Stimulated activated memory B cell treated with anti-CD40 and anti-IgM and Interleukin-4, amounts not matched to agents 10 μg/mL and 1 μg/mL and 100 μg/mL, for 72 hours (primary cell): ENCODE results near the gene PTPRH.

Source experiments
- ATAC-seq: fragments of 150-1000 bp; cut with Tn5 transposase; 2 replicates; pipeline ENCODE4 v1.10.0; 2021
- H3K27ac Mint-ChIP-seq: one replicate; pipeline ENCODE4 v1.8.0; 2022; ENCODE audit warnings: mild to moderate bottlenecking, mixed read lengths
- H3K27me3 Mint-ChIP-seq: one replicate; pipeline ENCODE4 v1.8.0; 2022; ENCODE audit warnings: mixed read lengths
- H3K36me3 Mint-ChIP-seq: one replicate; pipeline ENCODE4 v1.8.0; 2022; ENCODE audit warnings: mixed read lengths
- H3K4me1 Mint-ChIP-seq: one replicate; pipeline ENCODE4 v1.8.0; 2022; ENCODE audit warnings: mixed read lengths
- H3K4me3 Mint-ChIP-seq: one replicate; pipeline ENCODE4 v1.8.0; 2022; ENCODE audit warnings: mild to moderate bottlenecking, moderate library complexity, mixed read lengths
- H3K9me3 Mint-ChIP-seq: one replicate; pipeline ENCODE4 v1.8.0; 2022; ENCODE audit warnings: mixed read lengths

Gene PTPRH

DNA sequence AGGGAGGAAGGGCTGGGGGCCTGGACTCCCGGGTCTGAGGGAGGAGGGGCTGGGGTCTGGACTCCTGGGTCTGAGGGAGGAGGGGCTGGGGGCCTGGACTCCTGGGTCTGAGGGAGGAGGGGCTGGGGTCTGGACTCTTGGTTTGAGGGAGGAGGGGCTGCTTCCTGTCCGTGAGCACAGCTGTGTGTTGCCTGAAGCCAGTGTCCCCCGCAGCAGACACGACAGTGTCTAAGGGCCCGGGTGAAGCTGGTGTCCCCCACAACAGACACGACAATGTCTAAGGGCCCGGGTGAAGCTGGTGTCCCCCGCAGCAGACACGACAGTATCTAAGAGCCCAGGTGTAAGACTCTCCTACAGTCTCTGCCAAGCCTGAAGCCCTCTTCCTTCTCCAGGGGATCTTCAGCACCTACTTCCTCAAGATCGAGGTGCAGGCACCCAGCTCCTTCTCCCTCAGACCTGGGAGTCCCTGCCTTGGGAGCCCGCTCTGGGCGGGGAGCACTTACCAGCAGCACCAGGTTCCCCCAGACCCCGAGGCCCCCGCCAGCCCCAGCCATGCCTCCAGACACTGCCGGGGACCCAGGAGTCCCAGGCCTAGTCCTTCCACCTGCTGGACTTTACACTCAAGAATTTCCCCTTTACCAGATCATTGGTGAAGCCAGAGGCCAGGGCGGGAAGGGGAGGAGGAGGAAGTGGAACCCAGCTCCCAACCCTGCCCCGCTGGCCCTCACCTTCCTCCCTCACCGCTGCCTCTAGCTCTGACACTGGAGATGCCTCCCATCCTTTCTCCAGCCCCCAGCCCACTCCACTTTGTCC lies at the start of gene PTPRH:
PTPRH (minus strand) TSS at position 622 of the 813 bp plus-strand sequence; CDS start at position 554, 68 bp downstream.
- H3K27ac Mint-ChIP-seq = no peak within 1 kb of the TSS
- H3K4me1 Mint-ChIP-seq = peaks cover 16% of the 10 kb centered on the region
- H3K36me3 Mint-ChIP-seq = peaks cover 6% of the 10 kb centered on the region
- no peak within 1 kb of the TSS for H3K4me3 Mint-ChIP-seq
- H3K27me3 Mint-ChIP-seq = peaks cover 72% of the 10 kb centered on the region
- H3K9me3 Mint-ChIP-seq = peaks cover 9% of the 10 kb centered on the region
- peak; percentile 31 for ATAC-seq

DNA sequence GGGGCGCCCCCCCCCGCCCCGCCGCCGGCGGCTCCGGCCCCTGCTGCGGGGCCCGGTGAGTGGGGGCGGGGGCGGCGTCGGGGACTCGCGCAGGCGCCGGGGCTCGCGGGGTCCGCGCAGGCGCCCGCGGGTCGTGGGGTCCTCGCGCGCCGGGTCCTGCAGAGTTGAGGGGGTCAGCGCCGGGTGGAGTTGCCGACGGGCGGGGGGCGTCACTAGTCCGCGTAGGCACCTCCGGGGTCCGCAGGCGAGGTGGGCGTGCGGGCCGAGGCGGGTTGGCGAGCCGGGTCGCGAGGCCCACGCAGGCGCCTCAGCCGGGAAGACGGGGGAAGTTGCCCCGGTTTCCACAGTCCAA lies 49.2 kb upstream of the PTPRH start:
- Mint-ChIP-seq H3K4me1 (peaks cover 52% of the 10 kb centered on the region), H3K36me3 (peaks cover 15% of the 10 kb centered on the region), H3K9me3 (peaks cover 3% of the 10 kb centered on the region), H3K27me3 (no peaks in the 10 kb centered on the region), H3K4me3 (peak overlapping the region; percentile 97), H3K27ac (peak overlapping the region; percentile 97)
- ATAC-seq = peak; percentile 32

DNA sequence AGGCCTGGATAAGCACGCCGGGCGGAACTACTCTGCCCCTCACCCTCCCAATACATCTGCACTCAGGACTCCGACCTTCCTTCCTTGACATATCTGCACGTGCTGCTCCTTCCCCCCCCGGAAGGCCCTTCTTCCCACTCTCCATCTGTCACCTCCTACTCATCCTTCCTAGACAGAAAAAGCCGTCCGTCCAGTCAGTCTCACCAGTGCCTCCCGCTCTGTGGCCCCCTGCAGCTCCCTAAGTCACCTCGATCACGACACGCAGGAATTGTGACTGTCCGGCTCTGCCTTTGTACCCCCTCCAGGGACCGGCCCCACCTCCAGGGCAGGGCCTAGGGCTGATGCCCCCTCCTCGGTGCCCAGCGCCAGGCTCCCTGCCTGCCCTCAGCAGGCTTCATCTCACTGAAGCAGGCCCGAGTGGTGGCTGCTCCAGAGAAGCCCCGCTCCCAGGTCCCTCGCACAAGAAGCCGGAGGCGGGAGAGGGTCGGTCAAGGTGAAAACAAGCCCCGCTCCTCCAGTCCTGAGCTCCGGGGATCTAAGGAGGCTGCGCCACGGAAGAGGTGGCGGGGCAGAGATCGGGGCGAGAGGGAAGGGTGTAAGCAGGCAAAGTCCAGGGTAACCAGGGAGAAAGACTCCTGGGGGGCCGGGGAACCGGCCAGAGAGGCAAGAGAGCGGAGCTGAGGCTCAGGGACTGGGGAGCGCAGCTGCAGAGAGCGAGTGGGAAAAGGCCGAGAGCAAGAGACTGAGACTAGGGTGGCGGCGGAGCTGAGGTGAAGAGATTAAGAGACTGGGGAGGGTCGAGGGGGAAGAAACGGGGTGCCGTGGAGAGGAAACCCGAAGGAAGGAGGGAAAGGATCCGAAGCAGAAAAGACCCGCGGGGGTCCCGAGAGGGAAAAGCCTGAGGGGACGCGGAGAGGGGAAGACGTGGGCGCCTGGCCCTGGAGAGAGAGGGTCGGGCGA lies 48.4 kb upstream of the PTPRH start:
- peaks cover 3% of the 10 kb centered on the region for H3K9me3 Mint-ChIP-seq
- no peaks in the 10 kb centered on the region for H3K27me3 Mint-ChIP-seq
- ATAC-seq = no peak
- H3K4me3 Mint-ChIP-seq = peak overlapping the region; percentile 99
- peaks cover 59% of the 10 kb centered on the region for H3K4me1 Mint-ChIP-seq
- peak overlapping the region; percentile 97 for H3K27ac Mint-ChIP-seq
- peaks cover 15% of the 10 kb centered on the region for H3K36me3 Mint-ChIP-seq

- no peaks in the 10 kb centered on the region for H3K27me3 Mint-ChIP-seq
- peaks cover 11% of the 10 kb centered on the region for H3K36me3 Mint-ChIP-seq
- peak overlapping the region; percentile 97 for H3K27ac Mint-ChIP-seq
- no peak for ATAC-seq
- no peaks in the 10 kb centered on the region for H3K9me3 Mint-ChIP-seq
- peaks cover 68% of the 10 kb centered on the region for H3K4me1 Mint-ChIP-seq
- peak overlapping the region; percentile 99 for H3K4me3 Mint-ChIP-seq
Observed at GRCh38 chr19:55256562-55257460, 47.5 kb upstream of the PTPRH start.

DNA sequence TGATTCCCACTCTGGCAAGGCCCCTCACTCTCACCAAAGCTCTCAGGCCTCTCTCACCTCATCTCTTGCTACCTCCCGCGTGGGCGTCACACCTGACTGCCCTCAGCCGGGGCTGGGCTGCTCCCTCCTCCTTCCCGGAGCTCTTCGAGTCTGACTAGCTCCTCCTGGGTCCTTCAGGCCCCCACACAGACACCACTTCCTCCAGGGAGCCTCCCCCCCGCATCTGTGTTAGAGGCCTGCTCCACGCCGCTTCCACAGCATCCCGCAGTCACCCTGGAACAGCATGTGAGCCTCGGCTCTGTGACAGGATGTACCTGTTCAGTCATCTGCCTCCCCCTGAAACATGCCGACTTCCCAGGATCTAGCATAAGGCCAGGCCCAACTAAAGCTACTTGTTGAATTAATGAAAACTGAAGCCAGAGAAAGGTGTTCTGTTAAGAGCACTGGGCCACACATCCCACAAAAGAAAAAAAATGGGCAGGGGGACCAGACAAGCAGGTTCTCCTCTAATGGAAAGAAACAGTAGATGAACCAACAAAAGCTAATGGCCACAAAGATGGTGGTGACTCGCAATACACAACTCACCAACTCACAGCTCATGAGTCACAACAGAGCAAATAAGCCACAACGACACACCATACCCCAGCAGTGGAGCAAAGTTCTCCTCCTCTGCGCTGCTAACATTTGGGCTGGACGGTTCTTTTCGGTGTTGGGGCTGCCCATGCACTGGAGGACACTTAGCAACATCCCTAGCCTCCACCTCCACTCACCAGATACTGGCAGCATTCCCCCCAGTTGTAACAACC lies 46.5 kb upstream of the PTPRH start:
- Mint-ChIP-seq H3K36me3 (peaks cover 18% of the 10 kb centered on the region), H3K4me1 (peaks cover 78% of the 10 kb centered on the region), H3K27ac (peak overlapping the region; percentile 97), H3K4me3 (peak overlapping the region; percentile 99), H3K9me3 (no peaks in the 10 kb centered on the region), H3K27me3 (no peaks in the 10 kb centered on the region)
- ATAC-seq = no peak

DNA sequence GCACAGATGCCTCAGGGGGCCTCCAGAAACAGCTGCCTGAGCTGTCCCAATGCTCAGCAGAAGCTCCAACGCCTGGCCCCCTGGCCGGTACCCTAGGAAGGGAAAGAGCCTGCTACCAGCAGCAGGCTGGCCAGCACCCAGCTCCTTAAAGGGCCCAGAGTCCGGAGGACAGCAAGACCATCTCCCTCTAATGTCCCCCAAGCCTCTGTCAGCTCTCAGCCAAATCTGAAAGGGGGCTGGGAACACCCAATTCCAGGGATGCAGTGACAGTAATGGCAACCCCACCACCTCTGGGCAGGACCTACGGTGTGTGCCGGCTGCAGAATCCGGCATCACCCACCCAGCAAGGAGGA lies 45.3 kb upstream of the PTPRH start:
- Mint-ChIP-seq H3K36me3 (peaks cover 21% of the 10 kb centered on the region), H3K9me3 (no peaks in the 10 kb centered on the region), H3K27me3 (no peaks in the 10 kb centered on the region), H3K27ac (peak overlapping the region; percentile 97), H3K4me3 (peak overlapping the region; percentile 99), H3K4me1 (peaks cover 81% of the 10 kb centered on the region)
- no peak for ATAC-seq

DNA sequence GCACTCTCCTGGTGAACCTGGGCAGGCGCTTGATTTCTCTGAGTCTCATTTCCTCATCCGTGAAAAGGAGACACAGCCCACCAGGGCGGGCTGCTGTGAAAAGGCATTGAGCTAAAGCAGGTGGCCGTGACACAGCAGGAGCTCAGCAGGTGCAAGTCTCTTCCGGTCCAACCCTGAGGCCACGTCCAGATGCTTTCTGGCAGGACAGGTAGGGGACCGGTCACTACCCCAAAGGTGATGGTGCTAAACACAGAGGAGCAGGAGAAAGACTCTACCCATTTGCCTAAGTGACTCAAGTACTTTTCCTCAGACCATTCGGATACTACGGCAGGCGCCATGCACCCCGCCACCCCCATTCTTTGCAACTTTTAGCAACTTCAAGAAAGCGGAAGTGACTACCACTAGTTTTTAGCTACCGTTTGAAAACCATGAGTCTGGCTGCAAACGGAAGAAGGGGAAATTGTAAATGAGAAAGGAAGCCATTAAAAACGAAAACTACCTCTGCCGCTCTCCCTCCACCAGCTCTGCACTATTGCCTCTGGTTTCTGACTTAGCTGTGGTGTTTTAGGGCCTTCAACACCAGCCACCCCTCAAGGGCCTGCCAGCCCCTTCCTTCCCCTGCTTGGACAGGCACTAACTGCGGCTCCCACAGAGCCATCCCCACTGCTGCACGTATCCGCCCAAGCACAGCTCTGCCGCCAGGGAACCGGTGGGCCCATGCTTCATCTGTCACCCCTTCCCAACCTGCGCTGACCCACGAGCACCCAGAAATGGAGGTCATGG lies 44.7 kb upstream of the PTPRH start:
- peak; percentile 79 for ATAC-seq
- no peaks in the 10 kb centered on the region for H3K9me3 Mint-ChIP-seq

GRCh38 chr19:55252760-55253663 lies 43.7 kb upstream of the PTPRH start:
- Mint-ChIP-seq H3K4me1 (peaks cover 91% of the 10 kb centered on the region), H3K9me3 (no peaks in the 10 kb centered on the region), H3K27me3 (no peaks in the 10 kb centered on the region), H3K27ac (peak overlapping the region; percentile 97), H3K36me3 (peaks cover 28% of the 10 kb centered on the region), H3K4me3 (peak overlapping the region; percentile 99)
- no peak for ATAC-seq

More for the DNA sequence above, 44.7 kb upstream of the PTPRH start:
- Mint-ChIP-seq H3K4me3 (peak overlapping the region; percentile 99), H3K4me1 (peaks cover 81% of the 10 kb centered on the region), H3K27me3 (no peaks in the 10 kb centered on the region), H3K36me3 (peaks cover 22% of the 10 kb centered on the region), H3K27ac (peak overlapping the region; percentile 97)

DNA sequence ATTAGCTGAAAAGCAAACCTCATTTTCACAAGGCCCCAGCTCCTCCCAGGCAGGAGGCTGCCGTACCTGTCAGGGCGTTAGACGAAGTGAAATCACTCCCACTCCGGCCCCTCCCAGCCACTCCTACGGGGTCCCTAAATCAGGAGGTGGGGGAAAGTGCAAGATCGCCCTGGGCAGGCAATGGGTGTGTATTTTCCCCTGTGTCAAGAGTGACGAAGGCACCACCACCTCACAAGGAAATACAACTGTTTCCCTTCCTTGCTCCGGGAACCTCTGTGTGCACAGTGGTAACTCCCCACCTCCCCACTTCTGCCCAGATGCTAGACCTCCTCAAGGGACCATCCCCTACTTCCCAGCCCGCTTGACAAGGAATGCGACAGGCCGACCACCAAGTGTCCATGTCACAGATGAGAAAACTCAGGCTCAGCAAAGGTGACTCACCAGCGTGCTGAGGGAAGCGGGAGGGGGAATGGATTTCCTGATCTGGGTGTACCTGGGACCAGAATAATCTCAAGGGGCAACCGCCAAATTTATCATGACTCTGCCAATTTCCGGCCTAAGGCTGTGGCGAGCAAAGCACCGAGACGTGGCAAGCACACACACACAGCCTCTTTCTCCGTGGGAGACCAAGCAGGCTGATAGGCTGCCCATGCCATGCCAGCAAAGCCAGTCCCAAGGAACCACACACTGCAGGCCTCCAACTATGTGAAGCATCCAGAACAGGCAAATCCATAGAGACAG lies 42.2 kb upstream of the PTPRH start:
- H3K4me1 Mint-ChIP-seq = peaks cover 88% of the 10 kb centered on the region

DNA sequence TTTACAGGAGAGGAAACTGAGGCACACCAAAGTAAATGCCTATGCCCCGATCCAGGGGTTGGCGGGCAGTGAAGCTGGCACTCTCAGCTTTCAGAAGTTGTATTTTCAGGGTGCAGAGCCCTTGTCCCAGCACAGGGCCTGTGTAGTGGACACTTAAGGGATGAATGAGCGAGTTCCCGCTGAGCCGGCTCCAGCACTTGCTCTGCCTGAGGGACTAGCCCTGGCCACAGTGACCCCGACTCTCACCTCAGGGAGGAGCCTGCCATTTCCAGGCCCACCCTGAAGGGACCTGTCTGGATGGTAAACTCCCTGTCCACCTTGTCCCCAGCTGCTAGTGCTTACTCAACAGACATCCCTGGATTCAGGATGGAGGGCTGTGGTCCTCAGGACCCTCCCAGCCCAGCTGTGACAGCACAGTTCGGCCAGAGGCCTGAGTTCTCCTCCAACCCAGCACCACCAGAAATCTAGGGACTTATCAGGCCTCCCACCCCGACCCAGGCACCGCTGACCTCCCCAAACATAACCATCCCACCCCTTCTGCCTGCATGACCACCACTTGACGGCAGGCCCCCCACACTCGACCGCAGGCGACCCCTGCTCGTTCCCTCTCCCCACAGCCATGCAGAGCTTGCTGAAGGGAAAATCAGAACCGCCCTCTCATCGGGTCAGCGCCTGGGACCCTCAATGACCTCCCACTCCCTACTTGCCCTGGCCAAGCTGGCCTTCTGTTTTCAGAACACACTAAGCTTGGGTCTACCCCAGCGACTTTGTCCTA lies 41.1 kb upstream of the PTPRH start:
- no peak for ATAC-seq
- Mint-ChIP-seq H3K36me3 (peaks cover 33% of the 10 kb centered on the region), H3K9me3 (no peaks in the 10 kb centered on the region), H3K4me1 (peaks cover 77% of the 10 kb centered on the region), H3K27ac (peak overlapping the region; percentile 97), H3K27me3 (no peaks in the 10 kb centered on the region), H3K4me3 (peak overlapping the region; percentile 81)

More for the DNA sequence above, 42.2 kb upstream of the PTPRH start:
- peaks cover 27% of the 10 kb centered on the region for H3K36me3 Mint-ChIP-seq
- peak overlapping the region; percentile 97 for H3K27ac Mint-ChIP-seq
- H3K9me3 Mint-ChIP-seq = no peaks in the 10 kb centered on the region
- ATAC-seq = peak; percentile 37
- peak overlapping the region; percentile 81 for H3K4me3 Mint-ChIP-seq
- no peaks in the 10 kb centered on the region for H3K27me3 Mint-ChIP-seq

GRCh38 chr19:55249841-55250240 lies 40.5 kb upstream of the PTPRH start:
- Mint-ChIP-seq H3K4me1 (peaks cover 71% of the 10 kb centered on the region), H3K27me3 (no peaks in the 10 kb centered on the region), H3K9me3 (no peaks in the 10 kb centered on the region), H3K27ac (no peak overlapping the region), H3K36me3 (peaks cover 33% of the 10 kb centered on the region), H3K4me3 (no peak overlapping the region)
- ATAC-seq = no peak
